ENCODE data around the gene YWHAQ.
"Not testable (repeated sequence)": the region's sequence is repeated elsewhere in the genome, so short reads cannot be mapped to it uniquely, and the experiment has no call there.

The YWHAQ gene

GRCh38 chr2:9595746-9596145, 35.1 kb downstream of the YWHAQ start:
- peaks cover 5% of the 10 kb centered on the region for H3K36me3 ChIP-seq (ENCODE audit: control insufficient read depth, insufficient read depth, low read length)
- no peaks in the 10 kb centered on the region for H3K27me3 ChIP-seq (replicated peaks; ENCODE audit: control insufficient read depth, insufficient read depth, low read length, poor library complexity, severe bottlenecking)
- no peak for DNase-seq
- H3K4me3 ChIP-seq (ENCODE audit: insufficient read depth, low read depth, low read length, poor library complexity, severe bottlenecking) = peak overlapping the region; percentile 12
- peaks cover 6% of the 10 kb centered on the region for H3K4me1 ChIP-seq (ENCODE audit: control insufficient read depth, insufficient read depth, low read length, poor library complexity, severe bottlenecking)
- H3K9me3 ChIP-seq (ENCODE audit: control insufficient read depth, low read length) = no peaks in the 10 kb centered on the region
- no peak overlapping the region for H3K27ac ChIP-seq (ENCODE audit: insufficient read depth, low read length, poor library complexity, severe bottlenecking)

DNA sequence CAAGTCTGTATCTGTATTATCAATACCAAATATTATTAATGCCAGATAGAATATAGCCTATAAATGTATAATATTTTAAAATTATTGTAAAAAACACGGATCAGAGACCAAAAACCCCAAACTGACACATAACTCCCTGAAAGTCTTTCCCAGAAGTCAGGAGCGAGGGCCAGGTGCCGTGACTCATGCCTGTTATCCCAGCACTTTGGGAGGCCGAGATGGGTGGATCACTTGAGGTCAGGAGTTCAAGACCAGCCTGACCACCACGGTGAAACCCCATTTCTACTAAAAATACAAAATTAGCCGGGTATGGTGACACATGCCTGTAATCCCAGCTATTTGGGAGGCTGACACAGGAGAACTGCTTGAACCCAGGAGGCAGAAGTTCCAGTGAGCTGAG, 35.5 kb downstream of the YWHAQ start:
- not testable (repeated sequence) for H3K27ac ChIP-seq (ENCODE audit: insufficient read depth, low read length, poor library complexity, severe bottlenecking); H3K36me3 ChIP-seq (ENCODE audit: control insufficient read depth, insufficient read depth, low read length); DNase-seq; H3K4me3 ChIP-seq (ENCODE audit: insufficient read depth, low read depth, low read length, poor library complexity, severe bottlenecking); H3K9me3 ChIP-seq (ENCODE audit: control insufficient read depth, low read length); H3K27me3 ChIP-seq (replicated peaks; ENCODE audit: control insufficient read depth, insufficient read depth, low read length, poor library complexity, severe bottlenecking); H3K4me1 ChIP-seq (ENCODE audit: control insufficient read depth, insufficient read depth, low read length, poor library complexity, severe bottlenecking)

GRCh38 chr2:9594366-9595054, 36.3 kb downstream of the YWHAQ start:
- Histone ChIP-seq H3K9me3 (ENCODE audit: control insufficient read depth, low read length) (no peaks in the 10 kb centered on the region), H3K27me3 (replicated peaks; ENCODE audit: control insufficient read depth, insufficient read depth, low read length, poor library complexity, severe bottlenecking) (no peaks in the 10 kb centered on the region), H3K4me1 (ENCODE audit: control insufficient read depth, insufficient read depth, low read length, poor library complexity, severe bottlenecking) (peaks cover 6% of the 10 kb centered on the region), H3K27ac (ENCODE audit: insufficient read depth, low read length, poor library complexity, severe bottlenecking) (no peak overlapping the region), H3K4me3 (ENCODE audit: insufficient read depth, low read depth, low read length, poor library complexity, severe bottlenecking) (no peak overlapping the region), H3K36me3 (ENCODE audit: control insufficient read depth, insufficient read depth, low read length) (peaks cover 12% of the 10 kb centered on the region)
- no peak for DNase-seq

DNA sequence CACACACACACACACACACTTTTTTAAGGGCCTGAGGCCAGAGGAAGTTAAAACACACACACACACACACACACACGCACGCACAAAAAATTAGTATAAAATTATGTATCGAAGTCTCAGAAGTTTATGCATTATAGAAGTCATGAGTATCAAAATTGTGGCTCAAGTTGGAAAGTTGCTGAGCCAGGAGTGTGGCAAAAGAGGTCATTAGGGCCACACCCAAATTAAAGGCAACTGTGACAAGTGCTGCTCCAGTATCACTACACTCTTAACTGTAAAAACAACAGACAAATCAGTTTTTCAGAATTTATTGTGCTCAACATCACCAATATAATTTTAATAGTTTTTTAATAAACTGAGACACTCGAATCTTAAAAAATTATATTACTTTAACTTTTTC, 36.9 kb downstream of the YWHAQ start:
- Histone ChIP-seq H3K4me3 (ENCODE audit: insufficient read depth, low read depth, low read length, poor library complexity, severe bottlenecking) (no peak overlapping the region), H3K4me1 (ENCODE audit: control insufficient read depth, insufficient read depth, low read length, poor library complexity, severe bottlenecking) (peaks cover 6% of the 10 kb centered on the region), H3K27ac (ENCODE audit: insufficient read depth, low read length, poor library complexity, severe bottlenecking) (no peak overlapping the region), H3K9me3 (ENCODE audit: control insufficient read depth, low read length) (no peaks in the 10 kb centered on the region), H3K27me3 (replicated peaks; ENCODE audit: control insufficient read depth, insufficient read depth, low read length, poor library complexity, severe bottlenecking) (no peaks in the 10 kb centered on the region), H3K36me3 (ENCODE audit: control insufficient read depth, insufficient read depth, low read length) (peaks cover 12% of the 10 kb centered on the region)
- no peak for DNase-seq

- Histone ChIP-seq H3K27me3 (replicated peaks; ENCODE audit: control insufficient read depth, insufficient read depth, low read length, poor library complexity, severe bottlenecking) (no peaks in the 10 kb centered on the region), H3K9me3 (ENCODE audit: control insufficient read depth, low read length) (no peaks in the 10 kb centered on the region), H3K4me3 (ENCODE audit: insufficient read depth, low read depth, low read length, poor library complexity, severe bottlenecking) (no peak overlapping the region), H3K4me1 (ENCODE audit: control insufficient read depth, insufficient read depth, low read length, poor library complexity, severe bottlenecking) (peaks cover 6% of the 10 kb centered on the region), H3K27ac (ENCODE audit: insufficient read depth, low read length, poor library complexity, severe bottlenecking) (no peak overlapping the region), H3K36me3 (ENCODE audit: control insufficient read depth, insufficient read depth, low read length) (peaks cover 19% of the 10 kb centered on the region)
- DNase-seq = no peak
Measured at GRCh38 chr2:9592699-9593098, 38.1 kb downstream of the YWHAQ start.

- no peak for DNase-seq
- peaks cover 23% of the 10 kb centered on the region for H3K36me3 ChIP-seq (ENCODE audit: control insufficient read depth, insufficient read depth, low read length)
Measured at GRCh38 chr2:9590641-9591040, 40.2 kb downstream of the YWHAQ start.

GRCh38 chr2:9586465-9586864, 44.3 kb downstream of the YWHAQ start:
- Histone ChIP-seq H3K36me3 (ENCODE audit: control insufficient read depth, insufficient read depth, low read length) (peaks cover 31% of the 10 kb centered on the region), H3K27me3 (replicated peaks; ENCODE audit: control insufficient read depth, insufficient read depth, low read length, poor library complexity, severe bottlenecking) (no peaks in the 10 kb centered on the region), H3K27ac (ENCODE audit: insufficient read depth, low read length, poor library complexity, severe bottlenecking) (no peak overlapping the region), H3K4me3 (ENCODE audit: insufficient read depth, low read depth, low read length, poor library complexity, severe bottlenecking) (no peak overlapping the region), H3K9me3 (ENCODE audit: control insufficient read depth, low read length) (no peaks in the 10 kb centered on the region), H3K4me1 (ENCODE audit: control insufficient read depth, insufficient read depth, low read length, poor library complexity, severe bottlenecking) (no peaks in the 10 kb centered on the region)
- DNase-seq = no peak

More at GRCh38 chr2:9590641-9591040, 40.2 kb downstream of the YWHAQ start:
- Histone ChIP-seq H3K9me3 (ENCODE audit: control insufficient read depth, low read length) (no peaks in the 10 kb centered on the region), H3K4me1 (ENCODE audit: control insufficient read depth, insufficient read depth, low read length, poor library complexity, severe bottlenecking) (peaks cover 6% of the 10 kb centered on the region), H3K4me3 (ENCODE audit: insufficient read depth, low read depth, low read length, poor library complexity, severe bottlenecking) (no peak overlapping the region), H3K27me3 (replicated peaks; ENCODE audit: control insufficient read depth, insufficient read depth, low read length, poor library complexity, severe bottlenecking) (no peaks in the 10 kb centered on the region), H3K27ac (ENCODE audit: insufficient read depth, low read length, poor library complexity, severe bottlenecking) (no peak overlapping the region)

DNA sequence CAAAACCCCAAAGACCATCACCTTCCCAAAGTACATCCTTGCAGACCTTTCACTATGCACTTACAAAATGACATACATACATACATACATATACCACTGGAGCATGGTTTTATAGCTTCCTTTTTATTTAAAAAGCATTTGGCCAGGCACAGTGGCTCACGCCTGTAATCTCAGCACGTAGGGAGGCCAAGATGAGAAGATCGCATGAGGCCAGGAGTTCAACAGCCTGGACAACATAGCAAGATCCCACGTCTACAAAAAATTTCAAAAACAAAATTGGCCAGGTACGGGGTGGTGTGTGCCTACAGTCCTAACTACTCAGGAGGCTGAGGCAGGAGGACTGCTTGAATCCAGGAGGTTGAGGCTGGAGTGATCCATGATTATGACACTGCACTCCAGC, 45.3 kb downstream of the YWHAQ start:
- Histone ChIP-seq H3K4me1 (ENCODE audit: control insufficient read depth, insufficient read depth, low read length, poor library complexity, severe bottlenecking) (no peaks in the 10 kb centered on the region), H3K27me3 (replicated peaks; ENCODE audit: control insufficient read depth, insufficient read depth, low read length, poor library complexity, severe bottlenecking) (no peaks in the 10 kb centered on the region), H3K4me3 (ENCODE audit: insufficient read depth, low read depth, low read length, poor library complexity, severe bottlenecking) (no peak overlapping the region), H3K27ac (ENCODE audit: insufficient read depth, low read length, poor library complexity, severe bottlenecking) (no peak overlapping the region), H3K36me3 (ENCODE audit: control insufficient read depth, insufficient read depth, low read length) (peaks cover 28% of the 10 kb centered on the region), H3K9me3 (ENCODE audit: control insufficient read depth, low read length) (no peaks in the 10 kb centered on the region)
- DNase-seq = no peak

GRCh38 chr2:9584902-9585301, 45.9 kb downstream of the YWHAQ start:
- not testable (repeated sequence) for H3K27me3 ChIP-seq (replicated peaks; ENCODE audit: control insufficient read depth, insufficient read depth, low read length, poor library complexity, severe bottlenecking); H3K4me1 ChIP-seq (ENCODE audit: control insufficient read depth, insufficient read depth, low read length, poor library complexity, severe bottlenecking); DNase-seq; H3K4me3 ChIP-seq (ENCODE audit: insufficient read depth, low read depth, low read length, poor library complexity, severe bottlenecking); H3K9me3 ChIP-seq (ENCODE audit: control insufficient read depth, low read length); H3K27ac ChIP-seq (ENCODE audit: insufficient read depth, low read length, poor library complexity, severe bottlenecking)
- peaks cover 25% of the 10 kb centered on the region for H3K36me3 ChIP-seq (ENCODE audit: control insufficient read depth, insufficient read depth, low read length)

DNA sequence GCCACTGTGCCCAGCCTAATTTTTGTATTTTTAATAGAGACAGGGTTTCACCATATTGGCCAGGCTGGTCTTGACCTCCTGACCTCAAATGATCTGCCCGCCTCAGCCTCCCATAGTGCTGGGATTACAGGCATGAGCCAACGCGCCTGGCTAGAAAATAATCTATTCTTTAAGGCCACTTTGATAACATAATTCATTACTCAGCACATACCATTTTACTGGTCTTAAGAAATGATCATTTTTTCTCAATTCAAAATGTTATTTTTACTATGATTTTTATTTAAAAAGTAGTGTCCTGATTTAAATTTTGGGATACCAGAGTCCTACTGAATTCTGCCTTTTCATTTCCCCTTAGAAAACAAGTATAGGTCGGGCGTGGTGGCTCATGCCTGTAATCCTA, 48.2 kb downstream of the YWHAQ start:
- no peak overlapping the region for H3K27ac ChIP-seq (ENCODE audit: insufficient read depth, low read length, poor library complexity, severe bottlenecking)
- no peak for DNase-seq
- peaks cover 13% of the 10 kb centered on the region for H3K36me3 ChIP-seq (ENCODE audit: control insufficient read depth, insufficient read depth, low read length)
- no peaks in the 10 kb centered on the region for H3K9me3 ChIP-seq (ENCODE audit: control insufficient read depth, low read length)
- H3K4me3 ChIP-seq (ENCODE audit: insufficient read depth, low read depth, low read length, poor library complexity, severe bottlenecking) = no peak overlapping the region
- no peaks in the 10 kb centered on the region for H3K27me3 ChIP-seq (replicated peaks; ENCODE audit: control insufficient read depth, insufficient read depth, low read length, poor library complexity, severe bottlenecking)
- no peaks in the 10 kb centered on the region for H3K4me1 ChIP-seq (ENCODE audit: control insufficient read depth, insufficient read depth, low read length, poor library complexity, severe bottlenecking)
